Tongue (tissue), 1 donor: Measurements from ENCODE around the gene DHCR24. TPM values are rescaled to one million over a fixed set of nuclear protein-coding genes. Genes with fewer than 3 reads are reported as not detected.

ENCODE experiments used
- total RNA-seq: library from RNA; depleted of rRNA; stranded (reverse); fragments of >200 nt; gene quantifications from one replicate; pipeline ENCODE4 v1.2.3, GENCODE V29; 2014

DHCR24 gene
- total RNA-seq, 1 donor from 2014 or later = 22.5 TPM

Other genes with a start within 250 kb of the DHCR24 start
- 4.2 TPM for gene MROH7, start 245.4 kb downstream of the DHCR24 start, total RNA-seq
- 42.4 TPM for gene TTC4, start 171.3 kb downstream of the DHCR24 start, total RNA-seq
- gene PARS2, start 122.7 kb downstream of the DHCR24 start, total RNA-seq = 5.8 TPM
- 8.7 TPM for gene TTC22, start 85.9 kb downstream of the DHCR24 start, total RNA-seq
- not detected for gene TMEM61, start 93.4 kb upstream of the DHCR24 start, total RNA-seq
- not detected for gene BSND, start 111.7 kb upstream of the DHCR24 start, total RNA-seq
- 1.3 TPM for gene PCSK9, start 152.4 kb upstream of the DHCR24 start, total RNA-seq